Adrenal gland (tissue), 5 donors: Measurements from ENCODE around the gene ARHGAP33.

Source experiments
- POLR2A ChIP-seq, 2 donors: fragments of 450-650 bp; IDR thresholded peaks; one replicate each; pipeline ENCODE4 v1.6.1; 2017; ENCODE audit warnings: antibody characterized with exemption in 2 of 2, mild to moderate bottlenecking in 2 of 2, moderate library complexity in 1 of 2
- TF ChIP-seq, protein P1 (sequence below), 6 experiments: fragments of 450-650 bp in 4 of 6; fragments of 200-600 bp in 2 of 6; sonication (generic) in 1 of 6; IDR thresholded peaks; 1 replicate in 5 of 6; 2 replicates in 1 of 6; pipeline versions ENCODE4 v1.5.1 to v1.8.0; 2016 to 2021; ENCODE audit warnings: antibody characterized with exemption in 6 of 6, mild to moderate bottlenecking in 2 of 6, moderate library complexity in 1 of 6
- donor health status: DM: no; HTN: no; CAD: no.

DNA sequence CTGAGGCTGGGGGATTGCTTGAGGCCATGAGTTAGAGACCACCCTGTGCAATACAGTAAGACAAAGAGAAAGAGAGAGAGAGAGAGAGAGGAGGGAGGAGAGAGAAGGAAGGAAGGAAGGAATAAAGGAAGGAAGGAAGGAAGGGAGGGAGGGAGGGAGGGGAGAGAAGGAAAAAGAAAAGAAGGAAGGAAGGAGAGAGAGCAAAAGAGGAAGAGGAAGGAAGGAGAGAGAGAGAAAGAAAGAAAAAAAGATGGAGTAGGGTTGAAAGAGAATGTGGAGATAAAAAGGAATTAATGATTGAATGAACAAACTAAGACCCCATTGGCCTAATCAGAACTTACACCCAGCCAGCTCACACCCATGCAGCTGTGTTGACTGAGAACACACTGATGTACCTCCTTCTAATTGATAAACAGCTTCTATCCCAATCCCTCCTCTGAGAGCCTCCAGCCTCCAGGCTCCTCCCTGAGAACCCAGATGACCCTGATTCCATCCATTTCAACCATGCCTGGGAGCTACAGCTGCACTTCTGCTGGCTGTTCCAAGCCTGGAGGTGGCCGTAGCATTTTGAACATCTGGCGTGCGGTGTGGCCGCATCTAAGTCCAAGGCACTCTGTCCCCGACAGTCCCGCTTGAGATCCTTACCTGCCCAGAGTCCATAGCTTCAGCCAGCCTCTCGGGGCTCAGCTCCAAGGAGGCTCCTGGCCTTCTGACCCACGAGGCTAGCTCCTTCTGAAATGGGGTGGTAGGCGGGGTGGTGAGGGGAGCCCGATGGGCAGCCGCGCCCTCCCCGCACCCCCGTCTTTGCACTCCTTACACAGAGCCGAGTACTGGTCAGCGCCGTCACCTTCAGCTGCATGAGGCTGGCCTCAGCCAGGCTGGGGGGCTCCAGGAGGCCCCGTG is 36.2 kb downstream of the ARHGAP33 start:
- TF ChIP-seq POLR2A (IDR thresholded peaks at IDR 0.05) = no peak
- TF ChIP-seq, protein P1, sequence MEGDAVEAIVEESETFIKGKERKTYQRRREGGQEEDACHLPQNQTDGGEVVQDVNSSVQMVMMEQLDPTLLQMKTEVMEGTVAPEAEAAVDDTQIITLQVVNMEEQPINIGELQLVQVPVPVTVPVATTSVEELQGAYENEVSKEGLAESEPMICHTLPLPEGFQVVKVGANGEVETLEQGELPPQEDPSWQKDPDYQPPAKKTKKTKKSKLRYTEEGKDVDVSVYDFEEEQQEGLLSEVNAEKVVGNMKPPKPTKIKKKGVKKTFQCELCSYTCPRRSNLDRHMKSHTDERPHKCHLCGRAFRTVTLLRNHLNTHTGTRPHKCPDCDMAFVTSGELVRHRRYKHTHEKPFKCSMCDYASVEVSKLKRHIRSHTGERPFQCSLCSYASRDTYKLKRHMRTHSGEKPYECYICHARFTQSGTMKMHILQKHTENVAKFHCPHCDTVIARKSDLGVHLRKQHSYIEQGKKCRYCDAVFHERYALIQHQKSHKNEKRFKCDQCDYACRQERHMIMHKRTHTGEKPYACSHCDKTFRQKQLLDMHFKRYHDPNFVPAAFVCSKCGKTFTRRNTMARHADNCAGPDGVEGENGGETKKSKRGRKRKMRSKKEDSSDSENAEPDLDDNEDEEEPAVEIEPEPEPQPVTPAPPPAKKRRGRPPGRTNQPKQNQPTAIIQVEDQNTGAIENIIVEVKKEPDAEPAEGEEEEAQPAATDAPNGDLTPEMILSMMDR (IDR thresholded peaks at IDR 0.05) = no peak
